OCI-LY1 (cell line): ENCODE results near the gene NOCT.

Experiments
- H2AFZ ChIP-seq: fragments of 200-600 bp; sonication (generic), shearing (Covaris generic); 2 replicates; pipeline ENCODE4 v1.6.0; 2014; ENCODE audit warnings: antibody characterized with exemption, mild to moderate bottlenecking, low read length
- H3F3A ChIP-seq: fragments of 200-600 bp; sonication (generic), shearing (Covaris generic); 2 replicates; pipeline ENCODE4 v1.6.0; 2014; ENCODE audit warnings: mild to moderate bottlenecking, antibody characterized with exemption, low read length, moderate library complexity; ENCODE audit not compliant: insufficient read depth
- H3K27ac ChIP-seq: fragments of 200-600 bp; sonication (generic); 2 replicates; pipeline ENCODE4 v1.5.1; 2014; ENCODE audit warnings: low read length, mixed run types, mild to moderate bottlenecking, low read depth; ENCODE audit not compliant: poor library complexity, severe bottlenecking
- H3K27me3 ChIP-seq: fragments of 200-600 bp; sonication (generic); 2 replicates; pipeline ENCODE4 v1.6.0; 2014; ENCODE audit warnings: antibody characterized with exemption, mild to moderate bottlenecking, low read length, moderate library complexity; ENCODE audit not compliant: insufficient read depth
- H3K36me3 ChIP-seq: fragments of 200-600 bp; sonication (generic); 2 replicates; pipeline ENCODE4 v1.6.1; 2014; ENCODE audit warnings: mild to moderate bottlenecking, antibody characterized with exemption, low read length, moderate library complexity, mixed read lengths; ENCODE audit not compliant: insufficient read depth
- H3K4me1 ChIP-seq: fragments of 200-600 bp; sonication (generic); 2 replicates; pipeline ENCODE4 v1.5.1; 2014; ENCODE audit warnings: mild to moderate bottlenecking, low read length, moderate library complexity; ENCODE audit not compliant: insufficient read depth, severe bottlenecking
- H3K4me2 ChIP-seq: fragments of 200-600 bp; sonication (generic), shearing (Covaris generic); 2 replicates; pipeline ENCODE4 v1.6.1; 2014; ENCODE audit warnings: low read length
- H3K4me3 ChIP-seq: fragments of 200-600 bp; sonication (generic); 2 replicates; pipeline ENCODE4 v1.5.1; 2014; ENCODE audit warnings: low read length, low read depth, mild to moderate bottlenecking, mixed read lengths; ENCODE audit not compliant: poor library complexity, severe bottlenecking
- H3K79me2 ChIP-seq: fragments of 200-600 bp; shearing (Covaris generic); 2 replicates; pipeline ENCODE4 v1.6.1; 2016; ENCODE audit warnings: mixed run types, low read length, mixed read lengths; ENCODE audit not compliant: insufficient read depth
- H3K9ac ChIP-seq: fragments of 200-600 bp; sonication (generic), shearing (Covaris generic); 2 replicates; pipeline ENCODE4 v1.6.1; 2014; ENCODE audit warnings: mild to moderate bottlenecking, low read length, mixed read lengths
- H3K9me2 ChIP-seq: fragments of 200-600 bp; sonication (generic), shearing (Covaris generic); 2 replicates; pipeline ENCODE4 v1.6.1; 2014; ENCODE audit warnings: low read depth, mild to moderate bottlenecking, low read length, mixed read lengths
- H3K9me3 ChIP-seq: fragments of 200-600 bp; shearing (Covaris generic); 2 replicates; pipeline ENCODE4 v1.6.1; 2014; ENCODE audit warnings: low read length, mixed read lengths
- H4K20me1 ChIP-seq: fragments of 200-600 bp; sonication (generic), shearing (Covaris generic); 2 replicates; pipeline ENCODE4 v1.6.0; 2016; ENCODE audit warnings: mild to moderate bottlenecking, low read length; ENCODE audit not compliant: insufficient read depth
- EZH2 ChIP-seq: fragments of 200-600 bp; sonication (generic), shearing (Covaris generic); IDR thresholded peaks from 2 replicates; pipeline ENCODE4 v1.8.0; 2017; ENCODE audit warnings: borderline replicate concordance, mixed run types, mild to moderate bottlenecking, antibody characterized with exemption, low read length, moderate library complexity, mixed read lengths
- TF ChIP-seq, protein P1 (sequence below): fragments of 200-600 bp; sonication (generic), shearing (Covaris generic); IDR thresholded peaks from 2 replicates; pipeline ENCODE4 v1.5.1; 2017; ENCODE audit warnings: mild to moderate bottlenecking, antibody characterized with exemption, low read length, moderate library complexity, mixed read lengths

NOCT gene

DNA sequence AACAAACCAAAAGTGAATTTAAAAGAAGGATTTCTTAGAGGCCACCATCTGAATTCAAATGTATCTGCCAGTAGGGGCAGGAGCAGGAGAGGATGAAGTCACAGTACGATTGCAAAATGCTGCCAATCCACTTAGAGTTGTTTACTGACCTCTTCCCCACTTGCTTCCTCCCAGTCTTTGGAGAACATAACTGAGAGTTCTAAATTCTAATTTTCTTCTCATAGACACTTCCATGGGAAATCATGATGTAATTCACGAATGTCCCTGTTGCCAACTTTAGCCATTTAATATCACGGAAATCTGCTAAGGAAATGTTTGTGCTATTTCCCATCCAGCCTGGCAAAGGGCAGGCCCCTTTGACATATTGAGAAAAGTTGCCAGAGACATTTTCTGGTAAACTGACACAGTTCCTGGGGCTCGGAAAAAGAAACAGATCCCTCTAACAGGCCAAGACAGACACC lies 33.6 kb upstream of the NOCT start:
- Histone ChIP-seq H3K4me2 (no peak overlapping the region), H3K9ac (no peak overlapping the region), H4K20me1 (no peaks in the 10 kb centered on the region), H3K9me2 (no peaks in the 10 kb centered on the region), H3K79me2 (no peaks in the 10 kb centered on the region), H3K27me3 (no peaks in the 10 kb centered on the region), H3K4me1 (peaks cover 14% of the 10 kb centered on the region), H3K9me3 (no peaks in the 10 kb centered on the region), H3K27ac (no peak overlapping the region), H3F3A (no peaks in the 10 kb centered on the region), H3K36me3 (no peaks in the 10 kb centered on the region), H2AFZ (no peak overlapping the region), H3K4me3 (no peak overlapping the region)
- no peak for TF ChIP-seq EZH2
- TF ChIP-seq, protein P1, sequence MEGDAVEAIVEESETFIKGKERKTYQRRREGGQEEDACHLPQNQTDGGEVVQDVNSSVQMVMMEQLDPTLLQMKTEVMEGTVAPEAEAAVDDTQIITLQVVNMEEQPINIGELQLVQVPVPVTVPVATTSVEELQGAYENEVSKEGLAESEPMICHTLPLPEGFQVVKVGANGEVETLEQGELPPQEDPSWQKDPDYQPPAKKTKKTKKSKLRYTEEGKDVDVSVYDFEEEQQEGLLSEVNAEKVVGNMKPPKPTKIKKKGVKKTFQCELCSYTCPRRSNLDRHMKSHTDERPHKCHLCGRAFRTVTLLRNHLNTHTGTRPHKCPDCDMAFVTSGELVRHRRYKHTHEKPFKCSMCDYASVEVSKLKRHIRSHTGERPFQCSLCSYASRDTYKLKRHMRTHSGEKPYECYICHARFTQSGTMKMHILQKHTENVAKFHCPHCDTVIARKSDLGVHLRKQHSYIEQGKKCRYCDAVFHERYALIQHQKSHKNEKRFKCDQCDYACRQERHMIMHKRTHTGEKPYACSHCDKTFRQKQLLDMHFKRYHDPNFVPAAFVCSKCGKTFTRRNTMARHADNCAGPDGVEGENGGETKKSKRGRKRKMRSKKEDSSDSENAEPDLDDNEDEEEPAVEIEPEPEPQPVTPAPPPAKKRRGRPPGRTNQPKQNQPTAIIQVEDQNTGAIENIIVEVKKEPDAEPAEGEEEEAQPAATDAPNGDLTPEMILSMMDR: no peak

DNA sequence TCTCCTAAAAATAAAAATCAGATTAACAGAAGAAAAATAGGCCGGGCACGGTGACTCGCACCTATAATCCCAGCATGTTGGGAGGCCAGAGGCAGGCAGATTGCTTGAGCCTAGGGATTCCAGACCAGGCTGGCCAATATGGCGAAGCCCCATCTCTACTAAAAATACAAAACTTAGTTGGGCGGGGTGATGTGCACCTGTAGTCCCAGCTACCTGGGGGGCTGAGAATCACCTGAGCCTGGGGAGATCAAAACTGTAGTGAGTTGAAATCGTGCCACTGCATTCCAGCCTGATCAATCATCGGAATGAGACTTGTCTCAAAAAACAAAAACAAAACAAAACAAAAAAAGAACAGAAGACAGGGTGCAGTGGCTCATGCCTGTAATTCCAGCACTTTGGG lies 32.8 kb upstream of the NOCT start:
- no peak overlapping the region for H3K9ac ChIP-seq
- H3K4me2 ChIP-seq: no peak overlapping the region
- TF ChIP-seq, protein P1: no peak
- no peak for TF ChIP-seq EZH2
- H3K4me3 ChIP-seq: no peak overlapping the region
- H3K4me1 ChIP-seq: peaks cover 6% of the 10 kb centered on the region
- H4K20me1 ChIP-seq: no peaks in the 10 kb centered on the region
- no peaks in the 10 kb centered on the region for H3K79me2 ChIP-seq
- H3K27me3 ChIP-seq: no peaks in the 10 kb centered on the region
- no peaks in the 10 kb centered on the region for H3K9me2 ChIP-seq
- H3F3A ChIP-seq: no peaks in the 10 kb centered on the region
- H2AFZ ChIP-seq: no peak overlapping the region
- no peaks in the 10 kb centered on the region for H3K9me3 ChIP-seq
- H3K36me3 ChIP-seq: no peaks in the 10 kb centered on the region
- H3K27ac ChIP-seq: no peak overlapping the region

DNA sequence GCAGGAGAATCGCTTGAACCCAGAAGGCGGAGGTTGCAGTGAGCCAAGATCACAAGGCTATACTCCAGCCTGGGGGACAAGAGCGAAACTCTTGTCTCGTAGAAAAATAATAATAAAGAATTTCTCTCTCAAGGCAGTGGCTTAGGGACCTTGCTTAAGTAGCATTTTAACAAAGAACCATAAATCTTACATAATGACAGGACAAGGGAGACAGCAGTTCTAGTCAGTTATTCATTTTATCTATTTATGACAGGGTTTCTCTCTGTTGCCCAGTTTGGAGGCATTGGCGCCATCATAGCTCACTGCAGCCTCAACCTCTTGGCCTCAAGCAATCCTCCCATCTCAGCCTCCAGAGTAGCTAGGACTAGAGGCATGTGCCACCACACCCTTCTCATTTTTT lies 31.9 kb upstream of the NOCT start:
- Histone ChIP-seq H3K27ac (no peak overlapping the region), H3K4me1 (no peaks in the 10 kb centered on the region), H2AFZ (no peak overlapping the region), H4K20me1 (no peaks in the 10 kb centered on the region), H3K9ac (no peak overlapping the region), H3K79me2 (no peaks in the 10 kb centered on the region), H3K36me3 (no peaks in the 10 kb centered on the region), H3F3A (no peaks in the 10 kb centered on the region), H3K4me2 (no peak overlapping the region), H3K27me3 (no peaks in the 10 kb centered on the region), H3K4me3 (no peak overlapping the region), H3K9me3 (no peaks in the 10 kb centered on the region), H3K9me2 (no peaks in the 10 kb centered on the region)
- TF ChIP-seq, protein P1: no peak
- TF ChIP-seq EZH2: no peak
